ENCODE results near the gene MACROH2A2. TPM values are rescaled to one million over a fixed set of nuclear protein-coding genes. Genes with fewer than 3 reads are reported as not detected.
A peak's percentile ranks its signal among the peaks of the same experiment; 100 is the strongest.
"Not testable (repeated sequence)": the region's sequence is repeated elsewhere in the genome, so short reads cannot be mapped to it uniquely, and the experiment has no call there.

MACROH2A2 gene
- polyA plus RNA-seq, 1 experiment, result 2.7 TPM

- no peaks in the 10 kb centered on the region for H3K27me3 ChIP-seq (ENCODE audit: control insufficient read depth, insufficient read depth, low read length)
- CTCF ChIA-PET, result interaction anchor here (2.0 kb wide), 1 partner anchor 42 kb away, joined by 6 read pairs; no protein-coding TSS in a partner anchor
- DNase-seq (ENCODE audit: low read depth), result no peak
- TF ChIP-seq CTCF (IDR thresholded peaks at IDR 0.05; ENCODE audit: insufficient read depth, low read depth, low read length), result no peak
- POLR2A ChIA-PET, result no interaction called here
- no peaks in the 10 kb centered on the region for H3K36me3 ChIP-seq (ENCODE audit: control insufficient read depth, insufficient read depth, low read length)
- no peak overlapping the region for H3K4me3 ChIP-seq (ENCODE audit: low read depth, low read length)
These were observed 21.5 kb downstream of the MACROH2A2 start for GRCh38 chr10:70074165-70074564.

- CTCF ChIA-PET, result no interaction called here
- Histone ChIP-seq H3K4me3 (ENCODE audit: low read depth, low read length) (no peak overlapping the region), H3K27me3 (ENCODE audit: control insufficient read depth, insufficient read depth, low read length) (no peaks in the 10 kb centered on the region), H3K36me3 (ENCODE audit: control insufficient read depth, insufficient read depth, low read length) (no peaks in the 10 kb centered on the region)
- DNase-seq (ENCODE audit: low read depth), result no peak
- TF ChIP-seq CTCF (IDR thresholded peaks at IDR 0.05; ENCODE audit: insufficient read depth, low read depth, low read length), result no peak
- POLR2A ChIA-PET, result no interaction called here
These were observed 22.3 kb downstream of the MACROH2A2 start for GRCh38 chr10:70074971-70075370.

GRCh38 chr10:70078329-70078728 lies 25.7 kb downstream of the MACROH2A2 start:
- no peak for TF ChIP-seq CTCF (IDR thresholded peaks at IDR 0.05; ENCODE audit: insufficient read depth, low read depth, low read length)
- POLR2A ChIA-PET, result no interaction called here
- Histone ChIP-seq H3K4me3 (ENCODE audit: low read depth, low read length) (no peak overlapping the region), H3K36me3 (ENCODE audit: control insufficient read depth, insufficient read depth, low read length) (no peaks in the 10 kb centered on the region), H3K27me3 (ENCODE audit: control insufficient read depth, insufficient read depth, low read length) (no peaks in the 10 kb centered on the region)
- no peak for DNase-seq (ENCODE audit: low read depth)
- CTCF ChIA-PET, result interaction anchor here (1.4 to 2.0 kb wide), 2 partner anchors 17 to 38 kb away, joined by 3 to 8 read pairs; no protein-coding TSS in a partner anchor

- POLR2A ChIA-PET, result no interaction called here
- CTCF ChIA-PET, result interaction anchor here (2.0 kb wide), 1 partner anchor 37 kb away, joined by 8 read pairs; no protein-coding TSS in a partner anchor
- H3K4me3 ChIP-seq (ENCODE audit: low read depth, low read length), result no peak overlapping the region
- DNase-seq (ENCODE audit: low read depth), result no peak
- H3K36me3 ChIP-seq (ENCODE audit: control insufficient read depth, insufficient read depth, low read length), result no peaks in the 10 kb centered on the region
- TF ChIP-seq CTCF (IDR thresholded peaks at IDR 0.05; ENCODE audit: insufficient read depth, low read depth, low read length), result no peak
- no peaks in the 10 kb centered on the region for H3K27me3 ChIP-seq (ENCODE audit: control insufficient read depth, insufficient read depth, low read length)
These were observed 26.3 kb downstream of the MACROH2A2 start for GRCh38 chr10:70078937-70079336.

GRCh38 chr10:70080789-70081188 lies 28.1 kb downstream of the MACROH2A2 start:
- H3K4me3 ChIP-seq (ENCODE audit: low read depth, low read length); H3K36me3 ChIP-seq (ENCODE audit: control insufficient read depth, insufficient read depth, low read length); H3K27me3 ChIP-seq (ENCODE audit: control insufficient read depth, insufficient read depth, low read length); POLR2A ChIA-PET: not testable (repeated sequence)
- peak; percentile 5 for DNase-seq (ENCODE audit: low read depth)
- CTCF ChIA-PET, result interaction anchor here (0.6 kb wide), 1 partner anchor 12 kb away, joined by 3 read pairs; no protein-coding TSS in a partner anchor

- Histone ChIP-seq H3K36me3 (ENCODE audit: control insufficient read depth, insufficient read depth, low read length) (no peaks in the 10 kb centered on the region), H3K27me3 (ENCODE audit: control insufficient read depth, insufficient read depth, low read length) (no peaks in the 10 kb centered on the region), H3K4me3 (ENCODE audit: low read depth, low read length) (no peak overlapping the region)
- ChIA-PET CTCF (interaction anchor here (1.0 kb wide), 1 partner anchor 61 kb away, joined by 3 read pairs; no protein-coding TSS in a partner anchor), POLR2A (no interaction called here)
- TF ChIP-seq CTCF (IDR thresholded peaks at IDR 0.05; ENCODE audit: insufficient read depth, low read depth, low read length), result no peak
- DNase-seq (ENCODE audit: low read depth), result no peak
These were observed 31.5 kb downstream of the MACROH2A2 start for GRCh38 chr10:70084189-70084588.

Data from BJ (cell line).